ENCODE measurements around the gene RNF182.
"Not testable (repeated sequence)": the region's sequence is repeated elsewhere in the genome, so short reads cannot be mapped to it uniquely, and the experiment has no call there.

RNF182 gene

DNA sequence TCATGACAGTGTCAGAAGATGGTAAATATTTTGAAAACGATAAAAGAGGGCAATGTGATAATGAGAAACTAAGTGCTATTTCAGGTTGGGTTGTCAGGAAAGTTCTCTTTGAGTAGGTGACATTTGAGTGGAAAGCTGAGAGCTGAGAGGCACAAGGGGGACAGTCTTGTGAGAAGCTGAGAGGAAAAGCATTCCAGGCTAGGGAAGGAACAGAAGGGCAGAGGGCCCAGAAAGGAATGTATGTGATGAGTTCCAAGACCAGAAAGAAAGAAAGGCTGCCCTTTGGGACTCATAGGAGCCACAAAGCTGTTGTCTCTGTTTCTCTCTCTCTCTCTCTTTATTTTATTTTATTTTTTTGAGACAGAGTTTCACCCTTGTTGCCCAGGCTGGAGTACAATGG is 7.6 kb upstream of the RNF182 start:
- DNase-seq (ENCODE audit: low spot score), result no peak

DNA sequence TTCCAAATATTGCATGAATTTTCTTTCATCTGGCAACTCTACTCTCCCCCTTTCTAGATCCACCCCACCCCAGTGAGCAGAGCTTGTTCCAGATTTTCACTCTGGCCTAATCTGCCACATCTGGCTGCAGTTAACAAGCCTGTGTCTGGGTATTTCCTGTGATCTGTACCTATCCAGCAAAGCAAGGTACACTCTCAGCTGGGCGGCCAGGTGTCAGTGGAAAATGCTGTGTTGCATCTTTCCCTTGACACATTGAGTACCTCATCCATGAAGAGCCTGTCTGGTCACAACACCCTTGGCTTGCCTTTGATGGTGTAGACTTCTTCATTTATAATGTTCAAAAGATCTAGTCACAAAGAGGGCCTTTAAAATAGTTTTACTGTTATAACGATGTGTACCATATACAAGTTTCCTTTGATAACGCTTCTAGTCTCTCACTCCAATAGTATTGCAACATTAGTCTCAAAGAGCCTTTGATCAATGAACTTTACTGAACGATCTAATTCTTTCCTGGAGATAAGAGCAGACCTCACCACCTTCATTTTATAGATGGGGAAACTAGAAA is 6.0 kb upstream of the RNF182 start:
- no peak for DNase-seq (ENCODE audit: low spot score)

DNA sequence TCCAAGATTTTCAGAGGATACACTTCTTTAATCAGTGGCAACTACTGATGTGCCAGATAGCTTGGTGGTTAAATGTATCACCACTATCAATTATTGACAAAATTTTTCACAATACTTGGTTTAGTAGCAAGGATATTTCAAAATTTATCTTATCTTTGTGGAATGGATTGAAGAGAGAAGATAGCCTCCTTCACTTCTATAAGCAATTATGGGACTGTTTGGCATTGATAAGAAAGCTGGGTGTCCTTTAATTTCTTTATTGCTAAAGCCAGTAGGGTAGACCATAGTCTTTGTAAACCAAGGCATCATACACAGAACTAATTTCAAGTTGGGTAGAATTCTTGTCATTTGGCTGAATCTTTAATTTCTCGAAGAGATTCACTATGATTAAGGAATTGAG is 4.9 kb upstream of the RNF182 start:
- DNase-seq (ENCODE audit: low spot score), result no peak

DNA sequence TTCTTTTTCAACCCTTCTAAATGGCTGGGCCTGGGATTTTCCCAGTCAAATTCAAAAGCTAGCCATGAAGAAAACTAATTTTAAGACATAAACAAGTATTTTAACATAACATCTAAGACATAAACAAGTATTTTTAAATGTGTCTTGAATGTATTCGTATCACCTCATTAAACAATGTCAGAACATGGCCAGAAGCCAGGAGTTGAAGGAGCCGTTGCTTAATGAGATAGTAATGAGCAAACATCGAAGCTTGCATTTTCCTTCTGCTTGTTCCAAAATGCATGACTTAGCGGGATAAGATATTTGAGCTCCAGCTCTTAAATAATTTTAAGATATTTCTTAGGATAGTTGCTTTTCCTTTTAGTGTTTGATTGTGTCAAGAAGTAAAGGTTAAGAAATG is 4.2 kb upstream of the RNF182 start:
- DNase-seq (ENCODE audit: low spot score), result no peak

DNA sequence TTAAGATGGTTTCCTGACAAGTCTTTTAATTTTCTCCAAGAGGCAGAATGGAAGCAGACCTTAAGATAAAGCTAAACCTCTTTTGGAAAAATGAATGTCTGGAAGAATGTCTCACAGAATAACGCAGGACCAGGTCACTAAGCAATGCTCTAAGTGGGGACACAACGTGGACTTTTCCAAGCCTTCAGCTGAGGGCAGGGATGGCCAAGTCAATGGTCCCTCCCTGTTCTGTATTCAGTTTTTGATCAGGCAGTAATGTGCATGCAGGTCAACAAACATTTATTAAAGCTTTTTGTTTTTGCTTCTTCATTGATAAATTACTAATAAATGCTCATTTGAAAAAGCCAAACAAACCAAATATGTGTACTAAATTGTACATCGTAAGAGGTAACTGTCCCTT is 2.0 kb upstream of the RNF182 start:
- no peak for DNase-seq (ENCODE audit: low spot score)

GRCh38 chr6:13923527-13924145 is 1.1 kb upstream of the RNF182 start:
- DNase-seq (ENCODE audit: low spot score), result no peak

DNA sequence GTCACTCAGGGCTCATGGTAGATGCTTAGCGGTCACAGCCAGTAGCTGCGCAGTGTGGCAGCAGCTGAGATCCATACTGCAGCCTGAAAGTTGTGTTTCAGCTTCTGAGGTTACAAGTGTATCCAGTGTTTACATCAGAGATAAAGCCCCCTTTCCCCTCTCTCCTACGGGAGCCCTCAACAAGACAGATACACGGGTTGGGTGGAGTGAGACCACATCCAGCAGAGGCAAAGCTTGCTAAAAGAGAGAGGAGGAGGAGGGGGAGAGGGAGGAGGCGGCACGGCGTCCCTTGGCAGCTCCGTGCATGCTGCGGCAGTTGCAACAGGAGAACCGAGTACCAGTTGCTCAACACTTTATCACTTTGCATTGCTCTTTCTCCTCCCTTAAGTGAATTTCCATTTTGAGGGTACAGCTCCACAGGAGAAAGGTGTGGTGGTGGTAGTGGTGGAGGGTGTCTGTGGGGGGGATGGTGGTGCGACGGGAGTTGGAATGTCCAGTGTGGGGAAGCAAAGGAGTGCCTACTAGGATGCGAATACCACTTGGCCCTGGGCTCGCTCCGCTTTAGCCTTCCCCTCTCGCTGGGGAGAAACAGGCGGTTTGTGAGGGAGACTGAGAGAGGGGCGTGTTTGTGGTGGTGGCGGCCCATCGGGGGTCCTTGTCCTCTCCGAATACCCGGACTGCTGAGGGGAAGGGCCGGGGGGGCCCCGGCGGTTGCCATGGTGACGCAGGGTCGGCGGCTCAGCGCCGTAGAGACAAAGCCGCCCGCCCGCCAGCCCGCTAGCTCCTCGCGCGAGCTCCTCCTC is 405 bp upstream of the RNF182 start:
- no peak for DNase-seq (ENCODE audit: low spot score)

- no peak for DNase-seq (ENCODE audit: low spot score)
Observed at GRCh38 chr6:13926378-13926777, 1.6 kb downstream of the RNF182 start.

GRCh38 chr6:13927203-13927602 is 2.5 kb downstream of the RNF182 start:
- DNase-seq (ENCODE audit: low spot score), result no peak

GRCh38 chr6:13929196-13929595 is 4.4 kb downstream of the RNF182 start:
- no peak for DNase-seq (ENCODE audit: low spot score)

- DNase-seq (ENCODE audit: low spot score), result no peak
Observed at GRCh38 chr6:13931797-13932402, 7.1 kb downstream of the RNF182 start.

DNA sequence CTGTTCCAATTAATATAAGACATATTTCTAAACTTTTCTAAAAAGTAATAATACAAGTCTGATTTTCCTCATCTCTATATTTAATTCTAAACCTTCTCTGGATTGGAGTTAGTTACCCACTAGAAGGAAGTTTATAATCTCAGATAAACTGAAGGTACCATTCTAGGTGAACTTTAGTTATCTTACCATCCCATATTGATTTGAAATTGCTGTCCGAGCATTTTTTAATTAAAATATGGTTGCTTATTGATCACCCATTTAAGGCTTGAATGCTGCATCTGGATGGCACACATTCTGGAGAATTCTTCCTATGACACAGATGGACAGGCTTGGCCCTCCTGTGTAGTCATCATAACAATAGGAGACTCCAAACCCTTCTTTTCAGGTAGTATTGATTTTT is 8.0 kb downstream of the RNF182 start:
- DNase-seq (ENCODE audit: low spot score), result no peak

DNA sequence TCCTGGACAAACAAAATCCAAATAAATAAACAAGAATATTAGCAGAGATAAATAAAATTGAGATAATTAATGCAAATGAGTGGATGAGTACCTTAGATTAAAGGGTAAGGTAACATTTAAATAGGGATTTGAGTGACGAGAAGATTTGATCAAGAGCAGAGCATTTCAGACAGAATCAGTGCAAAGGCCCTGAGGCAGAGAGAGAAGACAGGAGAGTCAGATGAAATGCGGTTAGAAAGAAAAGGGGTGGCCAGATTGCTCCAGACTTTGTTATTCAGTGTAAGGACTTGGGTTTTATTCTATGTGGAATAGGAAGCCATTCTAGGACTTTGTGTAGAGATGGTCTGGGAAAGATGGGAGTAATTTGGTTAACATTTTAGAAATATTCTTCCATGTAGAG is 10.0 kb downstream of the RNF182 start:
- no peak for DNase-seq (ENCODE audit: low spot score)

GRCh38 chr6:13935190-13935880 is 10.6 kb downstream of the RNF182 start:
- no peak for DNase-seq (ENCODE audit: low spot score)

- not testable (repeated sequence) for DNase-seq (ENCODE audit: low spot score)
Observed at GRCh38 chr6:13935881-13936261, 11.1 kb downstream of the RNF182 start.

GRCh38 chr6:13941902-13942301 is 17.1 kb downstream of the RNF182 start:
- no peak for DNase-seq (ENCODE audit: low spot score)

DNA sequence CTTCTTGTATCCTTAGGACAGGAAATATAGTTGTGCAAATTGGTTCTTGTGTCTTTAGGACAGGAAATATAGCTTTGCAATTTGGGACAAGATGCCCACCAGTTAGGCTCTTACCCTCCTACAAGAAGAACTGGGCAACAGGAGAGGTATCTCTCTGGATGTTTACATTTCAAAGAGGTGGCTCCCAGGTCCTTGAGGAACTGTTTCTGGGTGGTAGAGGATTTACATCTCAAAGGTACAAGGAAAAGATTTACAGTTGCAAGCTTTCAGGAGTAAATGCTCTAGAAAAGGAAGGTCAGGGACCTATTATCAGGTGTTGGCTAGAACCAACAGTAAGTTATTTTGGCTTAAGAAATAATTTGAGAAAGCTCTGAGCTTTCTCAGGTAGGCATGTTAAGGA is 19.2 kb downstream of the RNF182 start:
- no peak for DNase-seq (ENCODE audit: low spot score)

GRCh38 chr6:13946506-13946905 is 21.8 kb downstream of the RNF182 start:
- no peak for DNase-seq (ENCODE audit: low spot score)

- DNase-seq (ENCODE audit: low spot score), result no peak
Observed at GRCh38 chr6:13947611-13948178, 22.9 kb downstream of the RNF182 start.

DNA sequence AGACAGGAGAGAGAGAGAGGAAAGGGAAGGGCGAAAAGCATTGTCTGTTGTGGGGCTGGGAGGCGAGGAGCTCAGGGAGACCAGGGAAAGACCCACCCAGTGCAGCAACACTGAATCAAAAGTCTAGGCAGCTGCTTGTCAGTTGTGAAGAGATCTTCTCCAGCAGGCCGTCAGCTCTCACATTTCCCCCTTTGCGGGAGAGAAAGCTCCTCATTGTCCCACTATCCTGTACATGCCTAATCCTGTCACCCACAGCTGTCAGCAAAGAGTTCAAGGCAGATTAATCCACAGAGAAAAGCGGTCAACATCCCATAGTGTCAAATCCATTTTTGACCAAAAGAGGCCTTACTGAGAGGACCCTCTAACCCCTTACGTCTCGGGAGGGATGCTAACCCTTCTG is 27.3 kb downstream of the RNF182 start:
- DNase-seq (ENCODE audit: low spot score), result no peak

GRCh38 chr6:13953061-13953705 is 28.4 kb downstream of the RNF182 start:
- DNase-seq (ENCODE audit: low spot score), result no peak

Measured in germinal center (tissue), 1 donor.